SK-N-SH treated with all-trans-retinoic acid at 6 μM for 48 hours (cell line): ENCODE measurements around the gene ASB18.

ENCODE experiments used
- ARNTL ChIP-seq: fragments of 450-650 bp; formaldehyde crosslinking; IDR thresholded peaks from 2 replicates; pipeline ENCODE4 v1.5.0; 2020; ENCODE audit warnings: low read depth, mild to moderate bottlenecking, moderate library complexity, borderline replicate concordance
- BACH2 ChIP-seq: fragments of 250-450 bp; sonication (Bioruptor Pico); IDR thresholded peaks from 2 replicates; pipeline ENCODE4 v1.9.0; 2021; ENCODE audit warnings: mild to moderate bottlenecking, borderline replicate concordance
- CREB5 ChIP-seq: fragments of 250-450 bp; sonication (Bioruptor Pico); IDR thresholded peaks from 2 replicates; pipeline ENCODE4 v1.5.1; 2020; ENCODE audit warnings: low read depth, mild to moderate bottlenecking, moderate library complexity
- CSDC2 ChIP-seq: fragments of 250-450 bp; sonication (Bioruptor Pico); IDR thresholded peaks from 2 replicates; pipeline ENCODE4 v1.5.0; 2020; ENCODE audit warnings: mild to moderate bottlenecking, moderate library complexity
- ESRRG ChIP-seq: fragments of 250-450 bp; sonication (Bioruptor Pico); IDR thresholded peaks from 2 replicates; pipeline ENCODE4 v1.6.1; 2021; ENCODE audit warnings: mild to moderate bottlenecking
- OSR1 ChIP-seq: fragments of 250-450 bp; sonication (Bioruptor Pico); IDR thresholded peaks from 2 replicates; pipeline ENCODE4 v1.8.0; 2022; ENCODE audit warnings: moderate library complexity, mild to moderate bottlenecking, inconsistent platforms
- PATZ1 ChIP-seq: fragments of 250-450 bp; sonication (Bioruptor Pico); IDR thresholded peaks from 2 replicates; pipeline ENCODE4 v1.8.0; 2020; ENCODE audit warnings: mild to moderate bottlenecking, moderate library complexity, borderline replicate concordance
- RARB ChIP-seq: fragments of 250-450 bp; sonication (Bioruptor Pico); IDR thresholded peaks from 2 replicates; pipeline ENCODE4 v1.8.0; 2021; ENCODE audit warnings: mild to moderate bottlenecking, moderate library complexity
- TCF4 ChIP-seq: fragments of 250-450 bp; sonication (Bioruptor Pico); IDR thresholded peaks from 2 replicates; pipeline ENCODE4 v1.8.0; 2021; ENCODE audit warnings: mild to moderate bottlenecking, moderate library complexity, borderline replicate concordance
- TSHZ2 ChIP-seq: fragments of 250-450 bp; sonication (Bioruptor Pico); IDR thresholded peaks from 2 replicates; pipeline ENCODE4 v1.5.0; 2020; ENCODE audit warnings: mild to moderate bottlenecking, moderate library complexity
- ZFP3 ChIP-seq: fragments of 250-450 bp; sonication (Bioruptor Pico); IDR thresholded peaks from 2 replicates; pipeline ENCODE4 v1.5.0; 2020; ENCODE audit warnings: mild to moderate bottlenecking, moderate library complexity
- ZFP30 ChIP-seq: fragments of 450-650 bp; formaldehyde crosslinking; IDR thresholded peaks from 2 replicates; pipeline ENCODE4 v1.5.0; 2022; ENCODE audit warnings: mild to moderate bottlenecking, moderate library complexity
- ZNF70 ChIP-seq: fragments of 450-650 bp; formaldehyde crosslinking; IDR thresholded peaks from 2 replicates; pipeline ENCODE4 v1.5.0; 2020; ENCODE audit warnings: mild to moderate bottlenecking, moderate library complexity

GRCh38 chr2:236261452-236261851 is 2.8 kb downstream of the ASB18 start:
- TF ChIP-seq TSHZ2 (CRISPR knock-in tag) (no peak), ZNF70 (no peak), PATZ1 (CRISPR knock-in tag) (no peak), OSR1 (CRISPR knock-in tag) (no peak), ESRRG (no peak), ZFP3 (CRISPR knock-in tag) (no peak), BACH2 (CRISPR knock-in tag) (no peak), CREB5 (no peak), ZFP30 (CRISPR knock-in tag) (no peak), TCF4 (CRISPR knock-in tag) (no peak), CSDC2 (no peak), ARNTL (no peak), RARB (no peak)
